Measurements from ENCODE around the gene GCG.
A peak's percentile ranks its signal among the peaks of the same experiment; 100 is the strongest.

Gene GCG

GRCh38 chr2:162125138-162125537 is 26.9 kb downstream of the GCG start:
- in situ Hi-C loops (cut with HindIII; ENCODE audit: low sequenced_read_pairs): no loop called here
- DNase-seq (ENCODE audit: low read depth): no peak
- no peak for TF ChIP-seq CTCF (IDR thresholded peaks at IDR 0.05; ENCODE audit: low read depth, low read length, missing control alignments)
- no peak overlapping the region for H3K4me3 ChIP-seq (ENCODE audit: low read depth, low read length)

DNA sequence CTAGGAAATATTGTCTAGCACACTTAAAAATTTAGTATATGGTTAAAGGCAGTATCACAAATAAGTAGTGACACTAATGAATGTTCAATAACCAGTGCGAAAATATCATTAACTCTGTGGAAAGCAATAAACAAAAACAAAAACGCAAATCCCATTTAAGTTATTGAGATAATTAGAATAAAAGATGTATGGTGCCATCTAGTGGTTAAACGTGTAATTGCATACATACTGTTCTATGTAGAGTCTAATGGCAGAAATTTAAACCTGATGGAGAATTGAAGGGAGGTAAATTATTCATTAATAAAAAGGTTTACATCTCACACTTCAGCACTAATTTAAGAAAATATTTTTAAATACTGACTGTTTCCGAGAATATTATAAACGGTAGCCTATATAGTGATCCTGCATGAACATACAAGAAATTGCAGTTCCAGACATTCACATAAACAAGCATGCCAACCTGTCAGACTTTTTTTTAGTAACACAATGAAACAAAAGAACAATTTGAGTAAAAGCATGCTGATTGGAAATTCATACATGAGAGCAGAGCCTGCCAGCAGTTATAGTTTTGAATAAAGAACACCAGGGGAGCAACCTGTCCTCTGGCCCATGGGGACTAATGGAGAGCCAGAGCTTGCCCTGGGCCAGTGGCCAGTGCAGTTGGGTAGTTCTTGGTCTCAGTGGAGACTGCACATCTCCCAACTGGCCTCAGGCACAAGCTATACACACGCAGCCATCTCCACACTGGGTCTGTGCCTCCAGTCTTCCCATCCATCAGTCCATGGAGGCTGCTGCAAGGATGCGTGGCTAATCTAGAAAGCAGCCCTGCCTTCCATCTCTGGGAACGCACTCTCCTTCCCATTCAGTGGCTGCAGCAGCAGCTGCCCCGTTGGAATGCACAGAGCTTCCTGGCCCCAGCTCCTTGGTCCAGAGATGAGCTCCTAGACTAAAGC is 28.0 kb downstream of the GCG start:
- peak; percentile 65 for DNase-seq (ENCODE audit: low read depth)
- in situ Hi-C loops (cut with HindIII; ENCODE audit: low sequenced_read_pairs): no loop called here
- no peak overlapping the region for H3K4me3 ChIP-seq (ENCODE audit: low read depth, low read length)
- TF ChIP-seq CTCF (IDR thresholded peaks at IDR 0.05; ENCODE audit: low read depth, low read length, missing control alignments): peak; percentile 17

GRCh38 chr2:162118166-162119031 is 33.6 kb downstream of the GCG start:
- no peak for TF ChIP-seq CTCF (IDR thresholded peaks at IDR 0.05; ENCODE audit: low read depth, low read length, missing control alignments)
- in situ Hi-C loops (cut with HindIII; ENCODE audit: low sequenced_read_pairs): no loop called here

GRCh38 chr2:162116352-162116751 is 35.7 kb downstream of the GCG start:
- in situ Hi-C loops (cut with HindIII; ENCODE audit: low sequenced_read_pairs): no loop called here
- no peak for TF ChIP-seq CTCF (IDR thresholded peaks at IDR 0.05; ENCODE audit: low read depth, low read length, missing control alignments)
- DNase-seq (ENCODE audit: low read depth): no peak
- H3K4me3 ChIP-seq (ENCODE audit: low read depth, low read length): no peak overlapping the region

More at GRCh38 chr2:162118166-162119031, 33.6 kb downstream of the GCG start:
- no peak overlapping the region for H3K4me3 ChIP-seq (ENCODE audit: low read depth, low read length)
- DNase-seq (ENCODE audit: low read depth): no peak

DNA sequence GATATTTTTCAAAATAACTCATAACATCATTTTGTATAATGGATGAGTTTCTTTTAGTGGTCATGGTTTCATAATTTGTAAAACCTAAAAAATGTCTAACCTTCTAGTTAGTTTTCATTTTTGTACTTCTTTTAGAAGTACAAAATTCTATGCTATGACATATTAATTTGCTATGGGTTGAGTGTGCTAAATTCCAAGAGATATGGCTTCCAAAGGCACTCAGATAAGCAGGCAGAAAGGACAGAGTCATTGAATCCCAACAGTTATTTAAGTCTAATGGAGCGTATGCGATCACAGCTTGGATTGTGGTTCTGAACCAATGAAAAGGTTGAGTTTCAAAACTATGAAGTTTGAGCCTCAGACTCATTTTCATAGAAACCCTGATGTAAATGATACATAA is 37.0 kb downstream of the GCG start:
- TF ChIP-seq CTCF (IDR thresholded peaks at IDR 0.05; ENCODE audit: low read depth, low read length, missing control alignments): no peak
- in situ Hi-C loops (cut with HindIII; ENCODE audit: low sequenced_read_pairs): no loop called here
- H3K4me3 ChIP-seq (ENCODE audit: low read depth, low read length): no peak overlapping the region
- no peak for DNase-seq (ENCODE audit: low read depth)

DNA sequence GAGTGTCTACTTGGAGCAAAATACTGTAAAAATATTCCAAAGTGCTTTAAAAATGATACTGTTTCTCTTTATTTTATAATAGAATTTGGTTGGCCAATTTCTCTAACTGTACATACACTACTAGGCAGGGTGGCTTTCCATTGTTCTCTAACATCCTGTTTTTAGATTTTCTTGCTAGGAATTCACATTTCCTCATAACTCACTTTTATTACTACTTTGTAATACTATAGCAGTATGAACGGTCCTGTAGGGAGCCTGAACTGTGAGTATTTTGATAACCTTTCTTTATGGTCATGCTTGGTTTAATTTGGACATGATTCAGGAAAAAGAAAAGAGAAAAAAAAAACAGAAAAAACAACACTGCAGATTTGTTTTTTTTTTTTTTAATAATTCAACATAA is 37.8 kb downstream of the GCG start:
- DNase-seq (ENCODE audit: low read depth): no peak
- no peak overlapping the region for H3K4me3 ChIP-seq (ENCODE audit: low read depth, low read length)
- in situ Hi-C loops (cut with HindIII; ENCODE audit: low sequenced_read_pairs): no loop called here
- TF ChIP-seq CTCF (IDR thresholded peaks at IDR 0.05; ENCODE audit: low read depth, low read length, missing control alignments): no peak

Data from astrocyte of the cerebellum (primary cell).